Keratinocyte (primary cell): ENCODE results near the gene FHL5. TPM values are rescaled to one million over a fixed set of nuclear protein-coding genes. Genes with fewer than 3 reads are reported as not detected.

Experiments
- DNase-seq: peaks from one replicate; pipeline ENCODE4 v3.0.0-alpha.2; 2011; ENCODE audit warnings: low read depth, missing footprints, low spot score
- FAIRE-seq: peaks from 2 replicates; lab custom pipeline; 2011; peaks lifted over from hg19 to GRCh38; lab: Jason Lieb, UNC
- H2AFZ ChIP-seq: 2 replicates; pipeline ENCODE4 v1.6.0; 2012; ENCODE audit warnings: low read length, control low read depth, inconsistent platforms; ENCODE audit not compliant: control insufficient read depth
- H3K27ac ChIP-seq: 2 replicates; pipeline ENCODE4 v1.5.1; 2011; ENCODE audit warnings: low read length; ENCODE audit not compliant: control insufficient read depth, insufficient read depth
- H3K27me3 ChIP-seq: 3 replicates; pipeline ENCODE4 v1.6.0; 2011; ENCODE audit warnings: low read length; ENCODE audit not compliant: control insufficient read depth, insufficient read depth; ENCODE audit errors: extremely low read depth
- H3K36me3 ChIP-seq, 2 experiments: 2 replicates in 1 of 2; 3 replicates in 1 of 2; pipeline ENCODE4 v1.5.1; 2011; ENCODE audit warnings: low read length in 2 of 2, mild to moderate bottlenecking in 1 of 2; ENCODE audit not compliant: control insufficient read depth in 2 of 2, insufficient read depth in 2 of 2; ENCODE audit errors: extremely low read depth in 1 of 2
- H3K4me1 ChIP-seq: 3 replicates; pipeline ENCODE4 v1.5.1; 2011; ENCODE audit warnings: low read length; ENCODE audit not compliant: control insufficient read depth, insufficient read depth; ENCODE audit errors: extremely low read depth
- H3K4me2 ChIP-seq: 3 replicates; pipeline ENCODE4 v1.6.0; 2011; ENCODE audit warnings: low read depth, low read length; ENCODE audit not compliant: control insufficient read depth, insufficient read depth; ENCODE audit errors: extremely low read depth
- H3K4me3 ChIP-seq, 3 experiments: fragments of 200-600 bp in 1 of 3; sonication (generic) in 1 of 3; 2 replicates in 2 of 3; 3 replicates in 1 of 3; pipeline ENCODE4 v1.5.1; 2011 to 2016; ENCODE audit warnings: low read length in 3 of 3, mild to moderate bottlenecking in 3 of 3, control low read depth in 2 of 3, inconsistent platforms in 1 of 3, low read depth in 1 of 3, mixed read lengths in 1 of 3, mixed run types in 1 of 3, moderate library complexity in 1 of 3; ENCODE audit not compliant: control insufficient read depth in 2 of 3, insufficient read depth in 2 of 3; ENCODE audit errors: extremely low read depth in 1 of 3
- H3K79me2 ChIP-seq: 2 replicates; pipeline ENCODE4 v1.6.0; 2012; ENCODE audit warnings: low read length; ENCODE audit not compliant: control insufficient read depth, insufficient read depth
- H3K9ac ChIP-seq: 3 replicates; pipeline ENCODE4 v1.6.0; 2011; ENCODE audit warnings: low read length; ENCODE audit not compliant: control insufficient read depth, insufficient read depth; ENCODE audit errors: extremely low read depth
- H3K9me1 ChIP-seq: 3 replicates; pipeline ENCODE4 v1.6.0; 2011; ENCODE audit warnings: low read length; ENCODE audit not compliant: control insufficient read depth, insufficient read depth; ENCODE audit errors: extremely low read depth
- H3K9me3 ChIP-seq: 2 replicates; pipeline ENCODE4 v1.5.1; 2012; ENCODE audit warnings: low read depth, low read length; ENCODE audit not compliant: control insufficient read depth
- H4K20me1 ChIP-seq: 3 replicates; pipeline ENCODE4 v1.6.0; 2011; ENCODE audit warnings: low read length; ENCODE audit not compliant: control insufficient read depth, insufficient read depth; ENCODE audit errors: extremely low read depth
- EZH2 ChIP-seq: IDR thresholded peaks from one replicate; pipeline ENCODE4 v1.6.1; 2012; ENCODE audit warnings: inconsistent platforms, mild to moderate bottlenecking, low read length, moderate library complexity
- dilution Hi-C: fragments of 300-500 bp; cut with MboI; formaldehyde crosslinking; loops from one replicate; pipeline ENCODE4 v1.7.0; 2020; ENCODE audit warnings: low sequenced_read_pairs; ENCODE audit not compliant: extremely low pct_ligation_motif_present
- polyA plus RNA-seq, 5 experiments: library from polyadenylated mRNA; depleted of rRNA in 3 of 5; stranded (reverse) in 3 of 5; stranded (forward) in 1 of 5; unstranded in 1 of 5; fragments of >200 nt; gene quantifications; 1 replicate in 1 of 5; 2 replicates in 3 of 5; 3 replicates in 1 of 5; pipeline versions ENCODE4 v1.2.1 to v1.2.3, GENCODE V29; 2011 to 2012; ENCODE audit warnings: missing spikeins in 2 of 5, low read depth in 1 of 5, low replicate concordance in 1 of 5
- TF ChIP-seq, protein P1 (sequence below), 3 experiments: IDR thresholded peaks in 1 of 3; conservative IDR thresholded peaks in 1 of 3; optimal IDR thresholded peaks in 1 of 3; 2 replicates in 2 of 3; 3 replicates in 1 of 3; pipeline versions ENCODE3 to v1.5.1; 2011; ENCODE audit warnings: low read length in 3 of 3, mild to moderate bottlenecking in 3 of 3, moderate library complexity in 2 of 3, control low read depth in 1 of 3, inconsistent platforms in 1 of 3; ENCODE audit not compliant: insufficient read depth in 2 of 3; ENCODE audit errors: extremely low read depth in 1 of 3

FHL5 gene
- polyA plus RNA-seq, 1 donor (not counting 4 experiments of a cell fraction or from before 2014, with no cell fraction given) = not detected

DNA sequence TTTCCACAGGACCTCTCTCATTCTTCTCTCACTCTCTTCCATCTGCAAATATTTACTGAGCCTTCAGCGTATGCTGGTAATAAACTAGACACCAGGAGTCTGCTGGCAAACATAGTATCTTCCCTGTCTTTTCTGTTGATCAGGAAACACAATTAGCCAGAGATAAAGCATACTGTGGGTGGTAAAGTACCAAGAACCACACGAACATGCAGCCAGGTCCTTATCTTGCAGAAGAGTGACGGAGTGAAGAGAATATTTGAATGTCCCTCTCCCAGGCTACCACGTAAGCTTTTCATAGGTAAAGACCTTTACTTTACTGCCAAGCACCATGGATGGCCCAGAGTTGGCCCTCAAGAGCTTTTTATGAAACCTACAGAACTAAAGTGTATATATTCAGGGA, 13.3 kb downstream of the FHL5 start:
- Histone ChIP-seq H3K9me3 (no peaks in the 10 kb centered on the region), H3K36me3 (no peaks in the 10 kb centered on the region), H3K4me3 (no peak overlapping the region), H3K27ac (no peak overlapping the region), H3K27me3 (no peaks in the 10 kb centered on the region), H3K9ac (no peak overlapping the region), H3K4me1 (no peaks in the 10 kb centered on the region), H4K20me1 (no peaks in the 10 kb centered on the region), H3K9me1 (no peaks in the 10 kb centered on the region), H3K79me2 (no peaks in the 10 kb centered on the region), H3K4me2 (no peak overlapping the region), H2AFZ (no peak overlapping the region)
- DNase-seq (no peak), FAIRE-seq (no peak)
- TF ChIP-seq, protein P1, sequence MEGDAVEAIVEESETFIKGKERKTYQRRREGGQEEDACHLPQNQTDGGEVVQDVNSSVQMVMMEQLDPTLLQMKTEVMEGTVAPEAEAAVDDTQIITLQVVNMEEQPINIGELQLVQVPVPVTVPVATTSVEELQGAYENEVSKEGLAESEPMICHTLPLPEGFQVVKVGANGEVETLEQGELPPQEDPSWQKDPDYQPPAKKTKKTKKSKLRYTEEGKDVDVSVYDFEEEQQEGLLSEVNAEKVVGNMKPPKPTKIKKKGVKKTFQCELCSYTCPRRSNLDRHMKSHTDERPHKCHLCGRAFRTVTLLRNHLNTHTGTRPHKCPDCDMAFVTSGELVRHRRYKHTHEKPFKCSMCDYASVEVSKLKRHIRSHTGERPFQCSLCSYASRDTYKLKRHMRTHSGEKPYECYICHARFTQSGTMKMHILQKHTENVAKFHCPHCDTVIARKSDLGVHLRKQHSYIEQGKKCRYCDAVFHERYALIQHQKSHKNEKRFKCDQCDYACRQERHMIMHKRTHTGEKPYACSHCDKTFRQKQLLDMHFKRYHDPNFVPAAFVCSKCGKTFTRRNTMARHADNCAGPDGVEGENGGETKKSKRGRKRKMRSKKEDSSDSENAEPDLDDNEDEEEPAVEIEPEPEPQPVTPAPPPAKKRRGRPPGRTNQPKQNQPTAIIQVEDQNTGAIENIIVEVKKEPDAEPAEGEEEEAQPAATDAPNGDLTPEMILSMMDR (optimal IDR thresholded peaks at IDR 0.05 in 1 of 3, IDR thresholded peaks at IDR 0.05 in 1 of 3, conservative IDR thresholded peaks at IDR 0.05 in 1 of 3; ENCODE audit: extremely low read depth in 1 of 3, insufficient read depth in 2 of 3, low read length in 3 of 3) = no peak
- no peak for TF ChIP-seq EZH2
- dilution Hi-C loops = no loop called here

DNA sequence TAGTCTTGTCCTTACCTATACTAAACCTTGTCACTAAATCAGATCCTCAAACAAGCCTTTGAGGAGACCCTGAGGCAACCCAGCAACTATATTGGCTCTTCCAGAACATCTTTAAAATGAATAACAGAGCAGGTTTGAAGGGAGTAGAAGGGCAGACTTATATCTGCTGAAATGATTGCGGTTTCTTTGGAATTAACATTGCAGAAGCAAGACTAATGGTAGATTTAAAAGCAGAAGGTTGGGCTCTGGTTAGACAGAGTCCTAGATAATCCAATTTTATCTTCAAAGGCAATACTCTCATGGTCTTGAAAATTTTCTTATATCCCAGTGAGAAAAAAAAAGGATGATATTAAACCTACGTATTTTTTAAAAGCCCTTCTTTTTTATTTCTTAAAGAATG, 19.1 kb downstream of the FHL5 start:
- Histone ChIP-seq H3K27me3 (no peaks in the 10 kb centered on the region), H3K79me2 (no peaks in the 10 kb centered on the region), H3K9ac (no peak overlapping the region), H3K4me1 (no peaks in the 10 kb centered on the region), H3K27ac (no peak overlapping the region), H3K9me3 (no peaks in the 10 kb centered on the region), H3K4me3 (no peak overlapping the region), H3K4me2 (no peak overlapping the region), H3K9me1 (no peaks in the 10 kb centered on the region), H2AFZ (no peak overlapping the region), H3K36me3 (no peaks in the 10 kb centered on the region), H4K20me1 (no peaks in the 10 kb centered on the region)
- DNase-seq = no peak
- no peak for FAIRE-seq
- dilution Hi-C loops = no loop called here
- TF ChIP-seq EZH2 = no peak
- TF ChIP-seq, protein P1 (optimal IDR thresholded peaks at IDR 0.05 in 1 of 3, IDR thresholded peaks at IDR 0.05 in 1 of 3, conservative IDR thresholded peaks at IDR 0.05 in 1 of 3; ENCODE audit: extremely low read depth in 1 of 3, insufficient read depth in 2 of 3, low read length in 3 of 3) = no peak
